GM12874 (cell line): Measurements from ENCODE around the gene P3H4.

Experiments used
- CTCF ChIP-seq: IDR thresholded peaks from 2 replicates; pipeline ENCODE4 v1.5.1; 2011; ENCODE audit warnings: low read depth, mild to moderate bottlenecking, control low read depth, low read length, moderate library complexity; ENCODE audit not compliant: insufficient read depth

P3H4 gene

GRCh38 chr17:41782142-41782541, 29.6 kb downstream of the P3H4 start:
- TF ChIP-seq CTCF, result no peak

- no peak for TF ChIP-seq CTCF
Observed at GRCh38 chr17:41781404-41782110, 30.2 kb downstream of the P3H4 start.

GRCh38 chr17:41779954-41780353, 31.8 kb downstream of the P3H4 start:
- no peak for TF ChIP-seq CTCF

- no peak for TF ChIP-seq CTCF
Observed at GRCh38 chr17:41777574-41778188, 34.1 kb downstream of the P3H4 start.

GRCh38 chr17:41777157-41777573, 34.6 kb downstream of the P3H4 start:
- TF ChIP-seq CTCF, result no peak

- no peak for TF ChIP-seq CTCF
Observed at GRCh38 chr17:41775394-41776226, 36.1 kb downstream of the P3H4 start.

GRCh38 chr17:41773731-41774193, 38.0 kb downstream of the P3H4 start:
- TF ChIP-seq CTCF, result no peak
